CD8-positive, alpha-beta memory T cell (primary cell): ENCODE results near the gene B4GALNT4. TPM values are rescaled to one million over a fixed set of nuclear protein-coding genes. Genes with fewer than 3 reads are reported as not detected.
A peak's percentile ranks its signal among the peaks of the same experiment; 100 is the strongest.
"Not testable (repeated sequence)": the region's sequence is repeated elsewhere in the genome, so short reads cannot be mapped to it uniquely, and the experiment has no call there.

Experiments used
- CTCF ChIA-PET: fragments of 350-600 bp; sonication (Branson Sonifier 250); formaldehyde crosslinking; loops from one replicate; lab custom pipeline; 2021; ENCODE audit warnings: antibody characterized with exemption; lab: Charles Lee
- POLR2A ChIA-PET: fragments of 350-600 bp; sonication (Branson Sonifier 250); formaldehyde crosslinking; loops from one replicate; lab custom pipeline; 2021; ENCODE audit warnings: antibody characterized with exemption; lab: Charles Lee
- DNase-seq, 5 donors: peaks; one replicate each; pipeline versions ENCODE4 v3.0.0 to v3.0.0-alpha.2; 2020 to 2022; ENCODE audit warnings: mixed read lengths in 1 of 5
- H3K27ac ChIP-seq: one replicate; pipeline ENCODE4 v1.7.0; 2013; ENCODE audit warnings: low read depth, mild to moderate bottlenecking, low read length, moderate library complexity
- H3K27me3 ChIP-seq: 2 replicates; pipeline ENCODE4 v1.7.0; 2013; ENCODE audit warnings: low read length, mild to moderate bottlenecking; ENCODE audit not compliant: insufficient read depth, poor library complexity, severe bottlenecking
- H3K36me3 ChIP-seq: 2 replicates; pipeline ENCODE4 v1.7.0; 2013; ENCODE audit warnings: mild to moderate bottlenecking, low read length, moderate library complexity; ENCODE audit not compliant: insufficient read depth
- H3K4me1 ChIP-seq: 2 replicates; pipeline ENCODE4 v1.7.0; 2013; ENCODE audit warnings: mild to moderate bottlenecking, low read length, moderate library complexity; ENCODE audit not compliant: insufficient read depth
- H3K4me3 ChIP-seq: 2 replicates; pipeline ENCODE4 v1.7.0; 2013; ENCODE audit warnings: mild to moderate bottlenecking, low read length
- H3K9me3 ChIP-seq: 2 replicates; pipeline ENCODE4 v1.7.0; 2013; ENCODE audit warnings: mild to moderate bottlenecking, low read length
- H3K27ac Mint-ChIP-seq, 8 donors: one replicate each; pipeline ENCODE4 v1.8.0; 2020 to 2021; ENCODE audit warnings: mixed read lengths in 8 of 8, mild to moderate bottlenecking in 6 of 8, inconsistent platforms in 3 of 8, moderate library complexity in 3 of 8
- H3K27me3 Mint-ChIP-seq, 2 donors: one replicate each; pipeline ENCODE4 v1.8.0; 2020 to 2021; ENCODE audit warnings: mixed read lengths in 2 of 2, mild to moderate bottlenecking in 1 of 2, moderate library complexity in 1 of 2
- H3K36me3 Mint-ChIP-seq, 3 donors: one replicate each; pipeline ENCODE4 v1.8.0; 2020 to 2021; ENCODE audit warnings: mixed read lengths in 3 of 3, inconsistent platforms in 1 of 3, mild to moderate bottlenecking in 1 of 3
- H3K4me1 Mint-ChIP-seq, 3 donors: one replicate each; pipeline ENCODE4 v1.8.0; 2020 to 2021; ENCODE audit warnings: mixed read lengths in 3 of 3, inconsistent platforms in 1 of 3, mild to moderate bottlenecking in 1 of 3
- H3K4me3 Mint-ChIP-seq, 7 donors: one replicate each; pipeline ENCODE4 v1.8.0; 2020 to 2021; ENCODE audit warnings: mixed read lengths in 7 of 7, mild to moderate bottlenecking in 6 of 7, moderate library complexity in 4 of 7, inconsistent platforms in 2 of 7
- H3K9me3 Mint-ChIP-seq, 5 donors: one replicate each; pipeline ENCODE4 v1.8.0; 2020 to 2022; ENCODE audit warnings: mixed read lengths in 5 of 5, mild to moderate bottlenecking in 3 of 5, moderate library complexity in 2 of 5, inconsistent platforms in 1 of 5
- polyA plus RNA-seq: library from polyadenylated mRNA; unstranded; fragments of 300-500 nt; fragmentation: Illumina TruSeq; gene quantifications from one replicate; pipeline ENCODE4 v1.2.3, GENCODE V29; 2021
- total RNA-seq, 2 experiments: library from RNA; stranded (reverse); gene quantifications; one replicate each; pipeline ENCODE4 v1.2.3, GENCODE V29; 2021

The B4GALNT4 gene
- total and polyA plus RNA-seq, 3 experiments from 2014 or later: 0.31 to 0.81 (median 0.47) TPM

GRCh38 chr11:326842-327580, 42.3 kb upstream of the B4GALNT4 start:
- peak overlapping the region; percentile 90 to 99 (median 95) for H3K27ac Mint-ChIP-seq
- H3K27ac ChIP-seq: peak overlapping the region; percentile 78
- DNase-seq: peak; percentile 48 to 86 (median 77)
- H3K4me3 Mint-ChIP-seq: peak overlapping the region; percentile 27 to 81 (median 73)
- H3K27me3 Mint-ChIP-seq: no peaks in the 10 kb centered on the region
- no peaks in the 10 kb centered on the region for H3K9me3 Mint-ChIP-seq
- H3K36me3 Mint-ChIP-seq: no peaks in the 10 kb centered on the region
- peaks cover 61% of the 10 kb centered on the region for H3K4me1 ChIP-seq
- no peaks in the 10 kb centered on the region for H3K36me3 ChIP-seq
- H3K4me3 ChIP-seq: peak overlapping the region; percentile 55
- H3K27me3 ChIP-seq: no peaks in the 10 kb centered on the region
- POLR2A ChIA-PET: interaction anchor here (0.8 to 1.5 kb wide), 4 partner anchors 10 to 123 kb away, joined by 3 to 7 read pairs (median 4); partner anchors contain the start of genes PTDSS2 and SIGIRR
- CTCF ChIA-PET: interaction anchor here (0.7 to 2.1 kb wide), 7 partner anchors 10 to 124 kb away, joined by 3 to 10 read pairs (median 3); no protein-coding TSS in a partner anchor
- H3K9me3 ChIP-seq: no peaks in the 10 kb centered on the region
- H3K4me1 Mint-ChIP-seq: peaks cover 62 to 73% (median 64%) of the 10 kb centered on the region in 3 donors

- no peak for DNase-seq
- H3K4me1 Mint-ChIP-seq: peaks cover 64 to 77% (median 64%) of the 10 kb centered on the region in 3 donors
- Histone ChIP-seq H3K36me3 (no peaks in the 10 kb centered on the region), H3K27ac (peak overlapping the region; percentile 78), H3K27me3 (no peaks in the 10 kb centered on the region), H3K9me3 (no peaks in the 10 kb centered on the region), H3K4me3 (peak overlapping the region; percentile 55), H3K4me1 (peaks cover 61% of the 10 kb centered on the region)
- ChIA-PET CTCF (interaction anchor here (0.7 to 2.1 kb wide), 7 partner anchors 11 to 123 kb away, joined by 3 to 10 read pairs (median 3); no protein-coding TSS in a partner anchor), POLR2A (interaction anchor here (0.8 to 1.5 kb wide), 4 partner anchors 11 to 123 kb away, joined by 3 to 7 read pairs (median 4); partner anchors contain the start of genes PTDSS2 and SIGIRR)
- H3K9me3 Mint-ChIP-seq: no peaks in the 10 kb centered on the region
- peak overlapping the region; percentile 27 to 81 (median 59) for H3K4me3 Mint-ChIP-seq
- no peaks in the 10 kb centered on the region for H3K36me3 Mint-ChIP-seq
- no peaks in the 10 kb centered on the region for H3K27me3 Mint-ChIP-seq
- H3K27ac Mint-ChIP-seq: peak overlapping the region; percentile 90 to 99 (median 95)
Measured at GRCh38 chr11:327581-327923, 41.7 kb upstream of the B4GALNT4 start.

- H3K9me3 ChIP-seq: no peaks in the 10 kb centered on the region
- no peak overlapping the region for H3K4me3 ChIP-seq
- Mint-ChIP-seq H3K27me3 (no peaks in the 10 kb centered on the region), H3K9me3 (no peaks in the 10 kb centered on the region), H3K4me3 (peak overlapping the region in 1 of 7 donors; percentile 56), H3K4me1 (peaks cover 64 to 78% (median 68%) of the 10 kb centered on the region in 3 donors), H3K27ac (peak overlapping the region in 5 of 8 donors; percentile 23 to 91 (median 63)), H3K36me3 (no peaks in the 10 kb centered on the region)
- CTCF ChIA-PET: interaction anchor here (0.7 to 2.1 kb wide), 6 partner anchors 11 to 77 kb away, joined by 3 to 10 read pairs (median 4); no protein-coding TSS in a partner anchor
- POLR2A ChIA-PET: interaction anchor here (0.8 to 1.5 kb wide), 3 partner anchors 11 to 122 kb away, joined by 3 to 7 read pairs (median 4); partner anchors contain the start of genes PTDSS2 and SIGIRR
- no peak for DNase-seq
- H3K4me1 ChIP-seq: peaks cover 61% of the 10 kb centered on the region
- H3K27me3 ChIP-seq: no peaks in the 10 kb centered on the region
- peak overlapping the region; percentile 65 for H3K27ac ChIP-seq
- no peaks in the 10 kb centered on the region for H3K36me3 ChIP-seq
Measured at GRCh38 chr11:328012-328411, 41.3 kb upstream of the B4GALNT4 start.

GRCh38 chr11:328516-329100, 40.7 kb upstream of the B4GALNT4 start:
- POLR2A ChIA-PET: interaction anchor here (0.7 to 1.4 kb wide), 2 partner anchors 14 to 27 kb away, joined by 5 read pairs; no protein-coding TSS in a partner anchor
- H3K4me3 Mint-ChIP-seq: peak overlapping the region in 2 of 7 donors; percentile 24 to 28
- not testable (repeated sequence) for H3K36me3 Mint-ChIP-seq, H3K27me3 ChIP-seq, DNase-seq, H3K27me3 Mint-ChIP-seq, H3K9me3 Mint-ChIP-seq, H3K4me3 ChIP-seq, H3K36me3 ChIP-seq, H3K9me3 ChIP-seq
- H3K4me1 Mint-ChIP-seq: peaks cover 64 to 78% (median 72%) of the 10 kb centered on the region in 3 donors
- Histone ChIP-seq H3K27ac (peak overlapping the region; percentile 65), H3K4me1 (peaks cover 61% of the 10 kb centered on the region)
- H3K27ac Mint-ChIP-seq: peak overlapping the region in 5 of 8 donors; percentile 67 to 92 (median 90)
- CTCF ChIA-PET: interaction anchor here (0.9 to 2.2 kb wide), 5 partner anchors 12 to 78 kb away, joined by 4 to 12 read pairs (median 6); no protein-coding TSS in a partner anchor

GRCh38 chr11:329886-330253, 39.4 kb upstream of the B4GALNT4 start:
- peak overlapping the region in 7 of 8 donors; percentile 48 to 90 (median 78) for H3K27ac Mint-ChIP-seq
- H3K36me3 Mint-ChIP-seq: no peaks in the 10 kb centered on the region
- peaks cover 50% of the 10 kb centered on the region for H3K4me1 ChIP-seq
- H3K27ac ChIP-seq: peak overlapping the region; percentile 72
- no peaks in the 10 kb centered on the region for H3K27me3 ChIP-seq
- H3K36me3 ChIP-seq: no peaks in the 10 kb centered on the region
- no peaks in the 10 kb centered on the region for H3K9me3 Mint-ChIP-seq
- CTCF ChIA-PET: interaction anchor here (1.0 to 2.2 kb wide), 6 partner anchors 9 to 54 kb away, joined by 3 to 12 read pairs (median 5); no protein-coding TSS in a partner anchor
- POLR2A ChIA-PET: interaction anchor here (1.4 kb wide), 1 partner anchor 26 kb away, joined by 5 read pairs; no protein-coding TSS in a partner anchor
- H3K4me3 ChIP-seq: no peak overlapping the region
- H3K4me3 Mint-ChIP-seq: peak overlapping the region in 6 of 7 donors; percentile 26 to 51 (median 33)
- no peak for DNase-seq
- H3K9me3 ChIP-seq: no peaks in the 10 kb centered on the region
- H3K27me3 Mint-ChIP-seq: no peaks in the 10 kb centered on the region
- H3K4me1 Mint-ChIP-seq: peaks cover 57 to 68% (median 67%) of the 10 kb centered on the region in 3 donors

- H3K4me3 ChIP-seq: no peak overlapping the region
- POLR2A ChIA-PET: interaction anchor here (1.4 kb wide), 1 partner anchor 26 kb away, joined by 5 read pairs; no protein-coding TSS in a partner anchor
- CTCF ChIA-PET: interaction anchor here (0.7 to 2.2 kb wide), 8 partner anchors 9 to 80 kb away, joined by 3 to 12 read pairs (median 4); no protein-coding TSS in a partner anchor
- Mint-ChIP-seq H3K27ac (peak overlapping the region in 3 of 8 donors; percentile 56 to 82 (median 75)), H3K27me3 (no peaks in the 10 kb centered on the region), H3K4me1 (peaks cover 54 to 66% (median 65%) of the 10 kb centered on the region in 3 donors), H3K36me3 (no peaks in the 10 kb centered on the region), H3K4me3 (peak overlapping the region in 3 of 7 donors; percentile 73 to 82 (median 73)), H3K9me3 (no peaks in the 10 kb centered on the region)
- no peak for DNase-seq
- H3K9me3 ChIP-seq: no peaks in the 10 kb centered on the region
- peaks cover 49% of the 10 kb centered on the region for H3K4me1 ChIP-seq
- no peaks in the 10 kb centered on the region for H3K27me3 ChIP-seq
- peak overlapping the region; percentile 72 for H3K27ac ChIP-seq
- no peaks in the 10 kb centered on the region for H3K36me3 ChIP-seq
Measured at GRCh38 chr11:330307-330693, 39.0 kb upstream of the B4GALNT4 start.

- no peak for DNase-seq
- H3K4me1 ChIP-seq: peaks cover 45% of the 10 kb centered on the region
- peak overlapping the region; percentile 65 to 97 (median 78) for H3K27ac Mint-ChIP-seq
- peaks cover 52 to 62% (median 62%) of the 10 kb centered on the region in 3 donors for H3K4me1 Mint-ChIP-seq
- CTCF ChIA-PET: interaction anchor here (0.7 to 2.2 kb wide), 6 partner anchors 8 to 80 kb away, joined by 3 to 12 read pairs (median 5); no protein-coding TSS in a partner anchor
- POLR2A ChIA-PET: interaction anchor here (0.6 kb wide), 1 partner anchor 42 kb away, joined by 3 read pairs; the partner anchor contains the start of gene PGGHG
- peak overlapping the region; percentile 41 for H3K4me3 ChIP-seq
- peak overlapping the region; percentile 40 to 82 (median 73) for H3K4me3 Mint-ChIP-seq
- no peaks in the 10 kb centered on the region for H3K9me3 Mint-ChIP-seq
- no peaks in the 10 kb centered on the region for H3K9me3 ChIP-seq
- H3K36me3 Mint-ChIP-seq: no peaks in the 10 kb centered on the region
- no peaks in the 10 kb centered on the region for H3K27me3 Mint-ChIP-seq
- H3K36me3 ChIP-seq: no peaks in the 10 kb centered on the region
- H3K27ac ChIP-seq: peak overlapping the region; percentile 72
- no peaks in the 10 kb centered on the region for H3K27me3 ChIP-seq
Measured at GRCh38 chr11:330694-331357, 38.5 kb upstream of the B4GALNT4 start.
